Heart left ventricle (tissue), 16 donors: ENCODE data around the gene KRT77. TPM values are rescaled to one million over a fixed set of nuclear protein-coding genes. Genes with fewer than 3 reads are reported as not detected.
A peak's percentile ranks its signal among the peaks of the same experiment; 100 is the strongest.

ENCODE experiments used
- ATAC-seq, 4 donors: fragments of 200-7000 bp; cut with Tn5 transposase; one replicate each; pipeline ENCODE4 v1.9.1; 2020 to 2022; ENCODE audit warnings: moderate library complexity in 4 of 4, mild to moderate bottlenecking in 3 of 4, moderate number of reproducible peaks in 1 of 4
- DNase-seq, 5 donors: peaks; one replicate each; pipeline ENCODE4 v3.0.0-alpha.2; 2020
- H3K27ac ChIP-seq, 12 donors: fragments of 200-600 bp; sonication (generic) in 4 of 12; one replicate each; pipeline versions ENCODE4 v1.5.0 to v1.8.0; 2016 to 2022; ENCODE audit warnings: mild to moderate bottlenecking in 2 of 12
- H3K27me3 ChIP-seq, 9 donors: fragments of 200-600 bp; sonication (generic) in 2 of 9; one replicate each; pipeline versions ENCODE4 v1.5.1 to v1.8.0; 2016 to 2022; ENCODE audit warnings: mild to moderate bottlenecking in 3 of 9
- H3K36me3 ChIP-seq, 9 donors: fragments of 200-600 bp; sonication (generic) in 2 of 9; one replicate each; pipeline versions ENCODE4 v1.5.0 to v1.8.0; 2018 to 2022; ENCODE audit warnings: mild to moderate bottlenecking in 2 of 9
- H3K4me1 ChIP-seq, 12 donors: fragments of 200-600 bp; sonication (generic) in 4 of 12; one replicate each; pipeline versions ENCODE4 v1.5.0 to v1.8.0; 2016 to 2022; ENCODE audit warnings: mild to moderate bottlenecking in 3 of 12
- H3K4me3 ChIP-seq, 12 donors: fragments of 200-600 bp; sonication (generic) in 4 of 12; one replicate each; pipeline versions ENCODE4 v1.5.0 to v1.8.0; 2017 to 2022; ENCODE audit warnings: mild to moderate bottlenecking in 9 of 12, moderate library complexity in 4 of 12
- H3K9me3 ChIP-seq, 12 donors: fragments of 200-600 bp; sonication (generic) in 4 of 12; one replicate each; pipeline versions ENCODE4 v1.5.0 to v1.8.0; 2016 to 2022; ENCODE audit warnings: mild to moderate bottlenecking in 1 of 12
- POLR2A ChIP-seq, 2 donors: fragments of 450-650 bp; IDR thresholded peaks; one replicate each; pipeline ENCODE4 v1.6.1; 2017; ENCODE audit warnings: antibody characterized with exemption in 2 of 2, mild to moderate bottlenecking in 2 of 2, moderate library complexity in 2 of 2
- WGBS, 4 donors: extraction: QIAGEN DNeasy Blood & Tissue Kit in 2 of 4; methylation state at CpG; one replicate each; pipeline versions ENCODE4 v1.1.5 to v1.1.7; 2013 to 2018; 5-methylcytosine and 5-hydroxymethylcytosine counted together
- intact Hi-C, 10 donors: fragments of 100-400 bp; cut with DNase I; formaldehyde crosslinking; loops; one replicate each; pipeline versions ENCODE4 v1.11.1 to v1.14.2; 2022
- polyA plus RNA-seq, 2 donors: library from polyadenylated mRNA; stranded (reverse); fragments of 200-250 nt; gene quantifications; one replicate each; pipeline ENCODE4 v1.2.3, GENCODE V29; 2013
- total RNA-seq, 9 donors: library from RNA; depleted of rRNA in 2 of 9; stranded (reverse); fragments of >200 nt in 2 of 9; fragmentation: NEBNext Ultra II Directional in 3 of 9; extraction: Animal tissue kit (Norgen Biotek cat#: 25700) in 3 of 9; gene quantifications; one replicate each; pipeline versions ENCODE4 v1.1.0 to v1.2.4, GENCODE V29; 2016 to 2023
- TF ChIP-seq, protein P1 (sequence below), 12 donors: fragments of 200-600 bp; sonication (generic) in 4 of 12; IDR thresholded peaks; one replicate each; pipeline versions ENCODE4 v1.5.0 to v1.8.0; 2018 to 2022; ENCODE audit warnings: antibody characterized with exemption in 12 of 12, mild to moderate bottlenecking in 5 of 12
- donor health status: ischemic (EF 13 %, LVEDD 7.1; RV severe dilation, severe dysfunction).
- donor health status: healthy with polysubstance abuse.
- donor health status: DM: no; HTN: yes; CAD: no.
- donor health status: DM: no; HTN: no; CAD: no.
- donor health status: ischemic (EF 25% LVEDD 6.9; RV normal size, moderate dysfunction).
- donor health status: ischemic (EF 25% LVEDD 5.7; RV mildly dilated, moderate dysfunction).
- donor health status: healthy.
- donor health status: DM: yes; HTN: yes; CAD: no.
- donor health status: ischemic (EF 35%, LVEDD 5.7; RV mildly dilated, moderate dysfunction).
- donor health status: nonischemic (EF 11% LVEDD 7.7; RV severe dilation, severe dysfunction).
- donor health status: DM: yes; HTN: yes; CAD: no.
- donor health status: PGD.
- donor health status: ischemic (EF 29% LVEDD 5.4; RV normal size, mild dysfunction).
- donor health status: nonischemic (EF 23%, LVEDD 6.1; RV moderate dilation, normal function).

KRT77 gene
- total and polyA plus RNA-seq, 11 donors: not detected

DNA sequence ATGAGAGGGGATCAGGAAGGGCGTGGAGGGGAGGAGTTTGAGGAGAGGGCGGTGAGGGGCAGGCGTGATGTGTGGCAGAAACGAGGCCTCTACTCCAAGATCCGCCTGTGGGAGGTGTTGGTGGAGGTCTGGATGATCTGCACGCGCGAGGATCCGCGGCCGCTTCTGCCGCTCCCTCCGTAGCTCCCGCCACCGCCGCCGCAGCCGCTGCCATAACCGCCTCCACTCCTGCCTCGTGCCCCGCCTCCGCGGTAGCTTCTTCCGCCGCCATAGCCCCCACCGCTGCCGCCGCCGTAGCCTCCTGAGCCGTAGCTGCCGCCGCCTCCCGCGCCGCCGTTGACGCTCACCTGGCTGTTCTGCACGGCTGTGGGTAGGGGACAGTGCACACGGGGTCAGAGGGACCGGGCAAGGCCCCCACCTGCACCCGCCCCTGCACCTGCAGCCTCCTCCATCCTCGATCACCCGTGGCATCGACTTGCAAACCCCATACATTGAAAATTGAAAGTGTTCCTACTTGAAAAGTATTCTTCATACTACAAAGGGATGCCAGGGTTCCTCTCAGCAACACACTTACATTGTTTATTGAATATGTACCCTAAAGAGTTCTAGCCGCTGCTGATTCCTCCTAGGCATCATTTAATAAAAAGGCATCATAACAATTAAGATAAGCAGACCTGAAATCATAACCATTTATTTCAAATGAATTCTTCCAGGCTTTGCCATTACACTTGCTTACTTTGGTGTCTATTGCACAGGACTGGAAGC, 12.1 kb downstream of the KRT77 start:
- intact Hi-C loops: no loop called here
- H3K27ac ChIP-seq: no peak overlapping the region
- DNase-seq: no peak
- 6 to 12% (median 8%) methylated on average over 33 to 45 of the region's 45 CpGs for WGBS, 4 donors
- peaks cover 9 to 69% (median 32%) of the 10 kb centered on the region in 9 donors for H3K27me3 ChIP-seq
- H3K36me3 ChIP-seq: no peaks in the 10 kb centered on the region
- no peak for TF ChIP-seq POLR2A (IDR thresholded peaks at IDR 0.05)
- TF ChIP-seq, protein P1, sequence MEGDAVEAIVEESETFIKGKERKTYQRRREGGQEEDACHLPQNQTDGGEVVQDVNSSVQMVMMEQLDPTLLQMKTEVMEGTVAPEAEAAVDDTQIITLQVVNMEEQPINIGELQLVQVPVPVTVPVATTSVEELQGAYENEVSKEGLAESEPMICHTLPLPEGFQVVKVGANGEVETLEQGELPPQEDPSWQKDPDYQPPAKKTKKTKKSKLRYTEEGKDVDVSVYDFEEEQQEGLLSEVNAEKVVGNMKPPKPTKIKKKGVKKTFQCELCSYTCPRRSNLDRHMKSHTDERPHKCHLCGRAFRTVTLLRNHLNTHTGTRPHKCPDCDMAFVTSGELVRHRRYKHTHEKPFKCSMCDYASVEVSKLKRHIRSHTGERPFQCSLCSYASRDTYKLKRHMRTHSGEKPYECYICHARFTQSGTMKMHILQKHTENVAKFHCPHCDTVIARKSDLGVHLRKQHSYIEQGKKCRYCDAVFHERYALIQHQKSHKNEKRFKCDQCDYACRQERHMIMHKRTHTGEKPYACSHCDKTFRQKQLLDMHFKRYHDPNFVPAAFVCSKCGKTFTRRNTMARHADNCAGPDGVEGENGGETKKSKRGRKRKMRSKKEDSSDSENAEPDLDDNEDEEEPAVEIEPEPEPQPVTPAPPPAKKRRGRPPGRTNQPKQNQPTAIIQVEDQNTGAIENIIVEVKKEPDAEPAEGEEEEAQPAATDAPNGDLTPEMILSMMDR (IDR thresholded peaks at IDR 0.05): no peak
- H3K4me1 ChIP-seq: peaks cover 0 to 10% (median 4%) of the 10 kb centered on the region in 12 donors
- no peaks in the 10 kb centered on the region for H3K9me3 ChIP-seq
- ATAC-seq: peak in 2 of 4 donors; percentile 21 to 36
- H3K4me3 ChIP-seq: peak overlapping the region in 10 of 12 donors; percentile 7 to 36 (median 26)

DNA sequence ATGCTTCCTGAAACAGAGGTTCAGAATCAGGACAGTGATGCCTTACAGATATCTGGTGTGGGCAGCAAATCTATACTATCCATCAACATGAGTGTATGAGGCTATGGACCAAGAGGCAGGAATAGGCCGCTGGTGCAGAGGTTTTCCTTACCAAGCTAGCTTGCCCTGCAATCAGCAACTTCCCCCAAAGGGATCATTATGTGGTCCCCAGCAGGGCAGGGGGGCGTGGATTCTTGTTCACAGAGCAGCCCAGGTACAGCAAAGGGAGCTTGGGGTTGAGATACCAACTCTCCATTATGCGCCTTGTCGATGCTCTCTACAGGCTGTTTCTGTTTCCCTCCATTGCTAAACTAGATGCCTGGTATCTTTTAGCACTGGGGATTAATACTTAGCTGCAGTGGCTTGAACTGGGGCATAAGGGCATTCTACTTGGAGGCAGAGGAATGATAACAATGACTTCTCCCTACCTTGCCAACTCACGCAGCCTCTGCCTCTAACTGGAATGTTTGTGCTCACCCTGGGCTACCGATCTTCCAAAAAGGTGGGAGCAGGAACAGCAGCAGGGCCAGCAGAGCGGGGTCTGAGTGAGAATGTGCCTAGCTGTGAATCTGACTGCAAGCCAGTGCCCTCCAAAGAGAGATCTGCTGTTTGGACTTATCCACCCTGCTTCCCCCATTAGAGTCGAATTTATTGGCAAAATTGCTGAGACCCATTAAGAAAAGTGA, 12.8 kb downstream of the KRT77 start:
- ATAC-seq: no peak
- no peak for DNase-seq
- Histone ChIP-seq H3K27ac (no peak overlapping the region), H3K4me3 (peak overlapping the region in 8 of 12 donors; percentile 7 to 36 (median 28)), H3K4me1 (peaks cover 0 to 10% (median 4%) of the 10 kb centered on the region in 12 donors), H3K36me3 (no peaks in the 10 kb centered on the region), H3K27me3 (peaks cover 9 to 73% (median 32%) of the 10 kb centered on the region in 9 donors), H3K9me3 (no peaks in the 10 kb centered on the region)
- 63 to 70% (median 66%) methylated on average over 8 of the region's 8 CpGs for WGBS, 4 donors
- no peak for TF ChIP-seq POLR2A (IDR thresholded peaks at IDR 0.05)
- TF ChIP-seq, protein P1 (IDR thresholded peaks at IDR 0.05): no peak
- intact Hi-C loops: no loop called here

DNA sequence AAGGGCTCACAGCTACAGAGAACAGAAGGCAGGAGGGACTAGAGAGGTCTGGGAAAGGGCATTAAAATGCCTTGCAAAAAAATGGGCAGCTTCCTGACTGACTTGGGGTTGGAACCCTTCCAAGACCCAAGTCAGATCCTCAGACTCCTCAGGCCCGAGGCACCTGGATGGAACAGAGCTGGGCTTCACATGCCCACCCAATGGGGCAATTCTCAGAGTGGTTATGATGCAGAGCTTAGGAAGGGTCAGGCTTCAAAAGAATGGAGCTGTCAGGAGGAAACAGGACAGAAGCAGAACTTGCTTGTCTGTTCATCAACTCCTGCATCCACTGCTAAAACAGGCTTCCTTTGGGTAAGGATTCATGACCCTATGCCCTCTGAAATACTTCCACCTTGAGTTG, 13.4 kb downstream of the KRT77 start:
- H3K27me3 ChIP-seq: peaks cover 9 to 74% (median 32%) of the 10 kb centered on the region in 9 donors
- intact Hi-C loops: no loop called here
- ATAC-seq: no peak

More for the DNA sequence above, 13.4 kb downstream of the KRT77 start:
- no peaks in the 10 kb centered on the region for H3K36me3 ChIP-seq
- H3K4me3 ChIP-seq: no peak overlapping the region
- H3K4me1 ChIP-seq: peaks cover 0 to 10% (median 4%) of the 10 kb centered on the region in 12 donors
- TF ChIP-seq, protein P1 (IDR thresholded peaks at IDR 0.05): no peak
- no peak for TF ChIP-seq POLR2A (IDR thresholded peaks at IDR 0.05)
- no peak for DNase-seq
- H3K27ac ChIP-seq: no peak overlapping the region
- no peaks in the 10 kb centered on the region for H3K9me3 ChIP-seq
- 65 to 83% (median 73%) methylated on average over 1 of the region's 1 CpG for WGBS, 4 donors
